H54 (cell line): ENCODE data around the gene CCSER1.

ENCODE experiments used
- DNase-seq: peaks from one replicate; pipeline ENCODE4 v3.0.0; 2011; ENCODE audit warnings: low spot score, mixed read lengths; ENCODE audit not compliant: insufficient read length
- FAIRE-seq: peaks from 3 replicates; lab custom pipeline; 2011; peaks lifted over from hg19 to GRCh38; lab: Jason Lieb, UNC
- POLR2A ChIP-seq: IDR thresholded peaks from 2 replicates; pipeline ENCODE4 v1.6.1; 2011; ENCODE audit warnings: low read depth, mild to moderate bottlenecking, low read length

The CCSER1 gene

GRCh38 chr4:90580326-90580725 is 453.1 kb downstream of the CCSER1 start:
- FAIRE-seq (no peak), DNase-seq (no peak)
- TF ChIP-seq POLR2A, result no peak

- FAIRE-seq (no peak), DNase-seq (no peak)
- no peak for TF ChIP-seq POLR2A
These were observed 454.9 kb downstream of the CCSER1 start for GRCh38 chr4:90582087-90582486.

- no peak for TF ChIP-seq POLR2A
- FAIRE-seq (no peak), DNase-seq (no peak)
These were observed 456.9 kb downstream of the CCSER1 start for GRCh38 chr4:90584051-90584450.

- TF ChIP-seq POLR2A, result no peak
- FAIRE-seq (no peak), DNase-seq (no peak)
These were observed 458.8 kb downstream of the CCSER1 start for GRCh38 chr4:90585961-90586360.

- FAIRE-seq, result no peak
- no peak for DNase-seq
- TF ChIP-seq POLR2A, result no peak
These were observed 459.6 kb downstream of the CCSER1 start for GRCh38 chr4:90586799-90587198.

GRCh38 chr4:90597927-90598326 is 470.7 kb downstream of the CCSER1 start:
- DNase-seq (no peak), FAIRE-seq (no peak)
- no peak for TF ChIP-seq POLR2A

- no peak for FAIRE-seq
- DNase-seq, result no peak
- TF ChIP-seq POLR2A, result no peak
These were observed 471.5 kb downstream of the CCSER1 start for GRCh38 chr4:90598741-90599140.

GRCh38 chr4:90602726-90603125 is 475.5 kb downstream of the CCSER1 start:
- no peak for TF ChIP-seq POLR2A
- DNase-seq (no peak), FAIRE-seq (no peak)

- no peak for TF ChIP-seq POLR2A
- FAIRE-seq, result no peak
These were observed 476.3 kb downstream of the CCSER1 start for GRCh38 chr4:90603540-90603939.

GRCh38 chr4:90606781-90607180 is 479.6 kb downstream of the CCSER1 start:
- FAIRE-seq (no peak), DNase-seq (no peak)
- no peak for TF ChIP-seq POLR2A

More at GRCh38 chr4:90603540-90603939, 476.3 kb downstream of the CCSER1 start:
- DNase-seq, result no peak

GRCh38 chr4:90614371-90614770 is 487.2 kb downstream of the CCSER1 start:
- DNase-seq (no peak), FAIRE-seq (no peak)
- TF ChIP-seq POLR2A, result no peak

- no peak for TF ChIP-seq POLR2A
- no peak for DNase-seq
- FAIRE-seq, result no peak
These were observed 493.9 kb downstream of the CCSER1 start for GRCh38 chr4:90621080-90621479.

- no peak for FAIRE-seq
- no peak for DNase-seq
- TF ChIP-seq POLR2A, result no peak
These were observed 497.6 kb downstream of the CCSER1 start for GRCh38 chr4:90624781-90625180.

GRCh38 chr4:90641861-90642599 is 514.8 kb downstream of the CCSER1 start:
- TF ChIP-seq POLR2A, result no peak
- DNase-seq (no peak), FAIRE-seq (no peak)

- FAIRE-seq (no peak), DNase-seq (no peak)
- TF ChIP-seq POLR2A, result no peak
These were observed 516.0 kb downstream of the CCSER1 start for GRCh38 chr4:90643156-90643555.
